GM19397 (cell line): ENCODE data around the gene COL12A1.

Experiments used
- ATAC-seq: cut with Tn5 transposase; IDR thresholded peaks from one replicate; pipeline ENCODE4 v1.9.1; 2021; ENCODE audit warnings: mild to moderate bottlenecking, moderate library complexity; ENCODE audit not compliant: unreplicated experiment

COL12A1 gene

GRCh38 chr6:75180864-75181263 is 25.0 kb downstream of the COL12A1 start:
- ATAC-seq, result no peak

GRCh38 chr6:75178757-75179156 is 27.1 kb downstream of the COL12A1 start:
- ATAC-seq, result no peak

- no peak for ATAC-seq
These were observed 29.7 kb downstream of the COL12A1 start for GRCh38 chr6:75176076-75176582.

- no peak for ATAC-seq
These were observed 33.9 kb downstream of the COL12A1 start for GRCh38 chr6:75171986-75172385.

- ATAC-seq, result no peak
These were observed 34.3 kb downstream of the COL12A1 start for GRCh38 chr6:75171567-75171966.

- no peak for ATAC-seq
These were observed 34.9 kb downstream of the COL12A1 start for GRCh38 chr6:75170691-75171560.

- no peak for ATAC-seq
These were observed 35.9 kb downstream of the COL12A1 start for GRCh38 chr6:75169689-75170586.

GRCh38 chr6:75167851-75168250 is 38.0 kb downstream of the COL12A1 start:
- ATAC-seq, result no peak

GRCh38 chr6:75167325-75167724 is 38.5 kb downstream of the COL12A1 start:
- no peak for ATAC-seq

GRCh38 chr6:75166773-75167172 is 39.1 kb downstream of the COL12A1 start:
- no peak for ATAC-seq

GRCh38 chr6:75166236-75166635 is 39.6 kb downstream of the COL12A1 start:
- ATAC-seq, result no peak

GRCh38 chr6:75158176-75158575 is 47.7 kb downstream of the COL12A1 start:
- ATAC-seq, result no peak

GRCh38 chr6:75157336-75157735 is 48.5 kb downstream of the COL12A1 start:
- no peak for ATAC-seq

- ATAC-seq, result no peak
These were observed 49.5 kb downstream of the COL12A1 start for GRCh38 chr6:75156186-75156878.

- ATAC-seq, result no peak
These were observed 50.2 kb downstream of the COL12A1 start for GRCh38 chr6:75155631-75156030.

- no peak for ATAC-seq
These were observed 50.9 kb downstream of the COL12A1 start for GRCh38 chr6:75154973-75155372.

GRCh38 chr6:75150685-75151412 is 55.0 kb downstream of the COL12A1 start:
- no peak for ATAC-seq

GRCh38 chr6:75149696-75150095 is 56.2 kb downstream of the COL12A1 start:
- no peak for ATAC-seq

- no peak for ATAC-seq
These were observed 56.6 kb downstream of the COL12A1 start for GRCh38 chr6:75149240-75149639.

GRCh38 chr6:75147512-75147911 is 58.3 kb downstream of the COL12A1 start:
- ATAC-seq, result peak; percentile 69
